ENCODE measurements around the gene TAF1C.

TAF1C gene

GRCh38 chr16:84143784-84144199, 43.1 kb downstream of the TAF1C start:
- TF ChIP-seq, protein P1, sequence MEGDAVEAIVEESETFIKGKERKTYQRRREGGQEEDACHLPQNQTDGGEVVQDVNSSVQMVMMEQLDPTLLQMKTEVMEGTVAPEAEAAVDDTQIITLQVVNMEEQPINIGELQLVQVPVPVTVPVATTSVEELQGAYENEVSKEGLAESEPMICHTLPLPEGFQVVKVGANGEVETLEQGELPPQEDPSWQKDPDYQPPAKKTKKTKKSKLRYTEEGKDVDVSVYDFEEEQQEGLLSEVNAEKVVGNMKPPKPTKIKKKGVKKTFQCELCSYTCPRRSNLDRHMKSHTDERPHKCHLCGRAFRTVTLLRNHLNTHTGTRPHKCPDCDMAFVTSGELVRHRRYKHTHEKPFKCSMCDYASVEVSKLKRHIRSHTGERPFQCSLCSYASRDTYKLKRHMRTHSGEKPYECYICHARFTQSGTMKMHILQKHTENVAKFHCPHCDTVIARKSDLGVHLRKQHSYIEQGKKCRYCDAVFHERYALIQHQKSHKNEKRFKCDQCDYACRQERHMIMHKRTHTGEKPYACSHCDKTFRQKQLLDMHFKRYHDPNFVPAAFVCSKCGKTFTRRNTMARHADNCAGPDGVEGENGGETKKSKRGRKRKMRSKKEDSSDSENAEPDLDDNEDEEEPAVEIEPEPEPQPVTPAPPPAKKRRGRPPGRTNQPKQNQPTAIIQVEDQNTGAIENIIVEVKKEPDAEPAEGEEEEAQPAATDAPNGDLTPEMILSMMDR (IDR thresholded peaks at IDR 0.05; ENCODE audit: control extremely low read depth, extremely low read depth, low read depth, missing control alignments), result no peak
- CTCF ChIA-PET, result interaction anchor here (0.8 to 2.2 kb wide), 2 partner anchors 28 to 43 kb away, joined by 3 to 6 read pairs; partner anchors contain the start of genes MBTPS1 and TAF1C
- POLR2A ChIA-PET, result no interaction called here
- no peak for DNase-seq (ENCODE audit: extremely low spot score)

DNA sequence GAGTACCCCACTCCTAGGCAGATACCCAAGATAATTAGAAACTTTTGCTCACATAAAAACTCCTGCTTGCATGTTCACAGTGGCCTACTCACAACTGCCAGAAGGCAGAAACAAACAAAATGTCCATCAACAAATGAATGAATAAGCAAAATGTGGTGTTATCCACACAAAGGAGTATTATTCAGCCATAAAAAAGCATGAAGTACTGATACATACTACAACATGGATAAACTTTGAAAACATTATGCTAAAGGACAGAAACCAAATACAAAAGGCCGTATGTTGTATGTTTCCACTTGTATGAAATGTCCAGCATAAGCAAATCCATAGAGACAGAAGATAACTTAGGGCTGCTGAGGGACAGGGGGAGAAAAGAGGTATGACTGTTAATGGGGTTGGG, 43.8 kb downstream of the TAF1C start:
- CTCF ChIA-PET, result interaction anchor here (2.1 kb wide), 1 partner anchor 44 kb away, joined by 7 read pairs; the partner anchor contains the start of gene TAF1C
- DNase-seq (ENCODE audit: extremely low spot score), result no peak
- POLR2A ChIA-PET, result no interaction called here
- TF ChIP-seq, protein P1 (IDR thresholded peaks at IDR 0.05; ENCODE audit: control extremely low read depth, extremely low read depth, low read depth, missing control alignments), result no peak

GRCh38 chr16:84141143-84141670, 45.6 kb downstream of the TAF1C start:
- TF ChIP-seq, protein P1 (IDR thresholded peaks at IDR 0.05; ENCODE audit: control extremely low read depth, extremely low read depth, low read depth, missing control alignments), result no peak
- CTCF ChIA-PET, result interaction anchor here (0.7 to 2.1 kb wide), 6 partner anchors 9 to 365 kb away, joined by 3 to 7 read pairs (median 3); partner anchors contain the start of genes MBTPS1 and TAF1C
- POLR2A ChIA-PET, result interaction anchor here (0.7 kb wide), 1 partner anchor 36 kb away, joined by 3 read pairs; no protein-coding TSS in a partner anchor
- DNase-seq (ENCODE audit: extremely low spot score), result no peak

GRCh38 chr16:84139628-84140258, 47.1 kb downstream of the TAF1C start:
- TF ChIP-seq, protein P1 (IDR thresholded peaks at IDR 0.05; ENCODE audit: control extremely low read depth, extremely low read depth, low read depth, missing control alignments), result no peak
- no peak for DNase-seq (ENCODE audit: extremely low spot score)
- CTCF ChIA-PET, result interaction anchor here (1.6 to 2.4 kb wide), 3 partner anchors 23 to 55 kb away, joined by 7 to 9 read pairs (median 9); partner anchors contain the start of genes MBTPS1 and TAF1C
- POLR2A ChIA-PET, result interaction anchor here (1.7 kb wide), 1 partner anchor 23 kb away, joined by 5 read pairs; the partner anchor contains the start of gene MBTPS1

- TF ChIP-seq, protein P1 (IDR thresholded peaks at IDR 0.05; ENCODE audit: control extremely low read depth, extremely low read depth, low read depth, missing control alignments), result no peak
- ChIA-PET POLR2A (interaction anchor here (1.7 kb wide), 1 partner anchor 22 kb away, joined by 5 read pairs; the partner anchor contains the start of gene MBTPS1), CTCF (interaction anchor here (1.6 to 2.4 kb wide), 3 partner anchors 22 to 54 kb away, joined by 7 to 9 read pairs (median 9); partner anchors contain the start of genes MBTPS1 and TAF1C)
- peak; percentile 76 for DNase-seq (ENCODE audit: extremely low spot score)
Measured at GRCh38 chr16:84138824-84139627, 47.8 kb downstream of the TAF1C start.

DNA sequence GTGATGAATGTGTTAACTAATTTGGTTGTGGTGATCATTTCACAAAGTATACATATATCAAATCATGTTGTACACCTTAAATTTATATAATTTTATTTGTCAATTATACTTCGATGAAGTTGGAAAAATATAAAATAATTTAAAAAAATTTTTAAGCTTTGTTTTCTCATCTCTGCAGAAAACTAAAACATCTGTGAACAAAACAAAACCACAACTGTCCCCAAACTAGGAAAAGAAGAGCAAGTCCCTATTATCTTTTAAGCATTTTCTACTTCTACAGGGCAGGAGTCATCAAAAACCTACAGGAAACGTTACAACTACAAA, 48.4 kb downstream of the TAF1C start:
- ChIA-PET CTCF (interaction anchor here (1.3 to 2.4 kb wide), 4 partner anchors 21 to 54 kb away, joined by 3 to 9 read pairs (median 8); partner anchors contain the start of genes MBTPS1 and TAF1C), POLR2A (interaction anchor here (1.7 kb wide), 1 partner anchor 22 kb away, joined by 5 read pairs; the partner anchor contains the start of gene MBTPS1)
- TF ChIP-seq, protein P1 (IDR thresholded peaks at IDR 0.05; ENCODE audit: control extremely low read depth, extremely low read depth, low read depth, missing control alignments), result no peak
- no peak for DNase-seq (ENCODE audit: extremely low spot score)
